ENCODE measurements around the gene MAP6. TPM values are rescaled to one million over a fixed set of nuclear protein-coding genes. Genes with fewer than 3 reads are reported as not detected.

MAP6 gene
- total and polyA plus RNA-seq, 10 donors, result 1.3 to 9.0 (median 2.3) TPM

DNA sequence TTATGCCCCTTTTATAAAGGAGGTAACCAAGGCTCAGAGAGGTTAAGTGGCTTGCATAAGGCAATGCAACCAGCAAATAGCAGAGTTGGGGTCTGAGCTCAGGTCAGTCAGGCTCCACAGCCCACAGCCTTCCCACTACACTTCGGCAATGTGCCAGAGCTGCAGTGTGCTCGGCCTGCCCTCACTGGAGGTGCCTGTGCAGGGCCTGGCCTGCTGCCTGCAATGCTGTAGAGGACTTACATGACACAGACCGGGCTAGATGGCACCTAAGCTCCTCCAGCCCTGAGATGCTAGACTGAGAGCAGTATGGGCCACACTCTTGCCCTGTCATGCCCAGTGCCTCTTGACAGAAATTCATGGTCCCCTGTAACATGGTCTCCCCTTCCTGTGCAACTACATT, 57.0 kb downstream of the MAP6 start:
- Histone ChIP-seq H3K4me1 (no peaks in the 10 kb centered on the region), H3K9me3 (no peaks in the 10 kb centered on the region), H3K36me3 (no peaks in the 10 kb centered on the region), H3K27me3 (replicated peaks in 1 of 7) (no peaks in the 10 kb centered on the region), H3K4me3 (no peak overlapping the region), H3K27ac (no peak overlapping the region)
- intact Hi-C loops (cut with DNase I; ENCODE audit: low total_unique reads), result no loop called here
- TF ChIP-seq, protein P1, sequence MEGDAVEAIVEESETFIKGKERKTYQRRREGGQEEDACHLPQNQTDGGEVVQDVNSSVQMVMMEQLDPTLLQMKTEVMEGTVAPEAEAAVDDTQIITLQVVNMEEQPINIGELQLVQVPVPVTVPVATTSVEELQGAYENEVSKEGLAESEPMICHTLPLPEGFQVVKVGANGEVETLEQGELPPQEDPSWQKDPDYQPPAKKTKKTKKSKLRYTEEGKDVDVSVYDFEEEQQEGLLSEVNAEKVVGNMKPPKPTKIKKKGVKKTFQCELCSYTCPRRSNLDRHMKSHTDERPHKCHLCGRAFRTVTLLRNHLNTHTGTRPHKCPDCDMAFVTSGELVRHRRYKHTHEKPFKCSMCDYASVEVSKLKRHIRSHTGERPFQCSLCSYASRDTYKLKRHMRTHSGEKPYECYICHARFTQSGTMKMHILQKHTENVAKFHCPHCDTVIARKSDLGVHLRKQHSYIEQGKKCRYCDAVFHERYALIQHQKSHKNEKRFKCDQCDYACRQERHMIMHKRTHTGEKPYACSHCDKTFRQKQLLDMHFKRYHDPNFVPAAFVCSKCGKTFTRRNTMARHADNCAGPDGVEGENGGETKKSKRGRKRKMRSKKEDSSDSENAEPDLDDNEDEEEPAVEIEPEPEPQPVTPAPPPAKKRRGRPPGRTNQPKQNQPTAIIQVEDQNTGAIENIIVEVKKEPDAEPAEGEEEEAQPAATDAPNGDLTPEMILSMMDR (IDR thresholded peaks at IDR 0.05 in 8 of 11, conservative IDR thresholded peaks at IDR 0.05 in 3 of 11), result no peak
- TF ChIP-seq POLR2A (IDR thresholded peaks at IDR 0.05) (no peak), POLR2AphosphoS5 (IDR thresholded peaks at IDR 0.05) (no peak)
- 71 to 93% (median 83%) methylated on average over 3 of the region's 3 CpGs for WGBS, 5 donors
- DNase-seq, result no peak

GRCh38 chr11:75606099-75606498, 62.7 kb downstream of the MAP6 start:
- TF ChIP-seq POLR2A (IDR thresholded peaks at IDR 0.05) (no peak), POLR2AphosphoS5 (IDR thresholded peaks at IDR 0.05) (no peak)
- TF ChIP-seq, protein P1 (IDR thresholded peaks at IDR 0.05 in 8 of 11, conservative IDR thresholded peaks at IDR 0.05 in 3 of 11), result no peak
- Histone ChIP-seq H3K9me3 (no peaks in the 10 kb centered on the region), H3K27ac (no peak overlapping the region), H3K4me3 (no peak overlapping the region), H3K27me3 (replicated peaks in 1 of 7) (peaks cover 0 to 10% (median 0%) of the 10 kb centered on the region in 7 donors), H3K4me1 (peaks cover 0 to 9% (median 0%) of the 10 kb centered on the region in 6 donors), H3K36me3 (no peaks in the 10 kb centered on the region)
- intact Hi-C loops (cut with DNase I; ENCODE audit: low total_unique reads), result no loop called here
- no peak for DNase-seq
- WGBS, 5 donors, result 73 to 91% (median 82%) methylated on average over 8 of the region's 8 CpGs

DNA sequence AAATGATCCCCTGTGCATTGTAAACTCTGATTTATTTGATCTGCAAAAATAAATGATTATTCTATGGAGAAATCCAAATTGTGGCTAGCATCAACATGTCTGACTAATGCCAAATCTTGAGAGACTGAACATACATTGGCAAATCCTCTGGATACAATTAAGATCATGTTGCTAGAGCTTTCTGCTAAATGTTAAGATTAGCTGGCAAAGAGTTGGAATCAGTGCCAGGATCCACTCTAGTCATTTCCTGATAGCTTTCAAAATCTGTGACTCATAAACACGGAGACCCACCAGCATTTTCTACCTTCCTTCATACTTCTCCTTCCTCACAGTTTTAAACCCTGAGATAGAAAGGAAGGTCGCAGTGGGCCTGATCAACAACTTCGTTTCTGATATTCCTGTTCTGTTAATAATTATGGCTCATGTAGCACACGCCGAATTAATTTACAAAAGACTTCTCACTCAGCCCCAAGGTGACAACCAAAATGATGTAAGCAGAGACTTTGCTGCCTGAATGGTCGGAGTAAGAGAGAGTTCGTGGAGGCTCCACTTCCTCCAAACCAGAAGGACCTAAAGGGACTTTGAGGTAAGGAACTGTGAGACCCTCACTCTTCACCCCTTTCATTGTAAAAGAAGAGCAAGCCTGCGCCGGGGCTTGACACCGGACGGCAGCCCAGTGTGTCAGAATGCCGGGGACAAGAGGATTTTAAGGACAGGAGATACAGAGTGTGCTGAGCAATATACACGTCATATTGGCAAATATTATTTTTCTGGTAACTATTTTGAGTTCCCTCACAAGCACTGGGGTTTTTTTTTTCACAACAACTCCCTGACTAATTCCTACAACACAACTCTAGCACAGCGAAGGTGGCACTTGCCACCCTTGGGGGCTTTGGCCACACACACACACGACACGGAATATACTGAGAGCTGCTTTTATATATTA, 64.8 kb downstream of the MAP6 start:
- no peak for DNase-seq
- intact Hi-C loops (cut with DNase I; ENCODE audit: low total_unique reads), result no loop called here
- Histone ChIP-seq H3K36me3 (no peaks in the 10 kb centered on the region), H3K4me3 (no peak overlapping the region), H3K27ac (no peak overlapping the region), H3K27me3 (replicated peaks in 1 of 7) (peaks cover 0 to 10% (median 0%) of the 10 kb centered on the region in 7 donors), H3K9me3 (no peaks in the 10 kb centered on the region), H3K4me1 (peaks cover 0 to 9% (median 0%) of the 10 kb centered on the region in 6 donors)
- 78 to 87% (median 80%) methylated on average over 16 of the region's 16 CpGs for WGBS, 5 donors
- TF ChIP-seq POLR2AphosphoS5 (IDR thresholded peaks at IDR 0.05) (no peak), POLR2A (IDR thresholded peaks at IDR 0.05) (no peak)
- TF ChIP-seq, protein P1 (IDR thresholded peaks at IDR 0.05 in 8 of 11, conservative IDR thresholded peaks at IDR 0.05 in 3 of 11), result no peak

GRCh38 chr11:75602951-75603350, 65.9 kb downstream of the MAP6 start:
- Histone ChIP-seq H3K36me3 (no peaks in the 10 kb centered on the region), H3K4me3 (no peak overlapping the region), H3K9me3 (no peaks in the 10 kb centered on the region), H3K27ac (no peak overlapping the region), H3K4me1 (peaks cover 0 to 9% (median 0%) of the 10 kb centered on the region in 6 donors), H3K27me3 (replicated peaks in 1 of 7) (peaks cover 0 to 10% (median 0%) of the 10 kb centered on the region in 7 donors)
- TF ChIP-seq POLR2AphosphoS5 (IDR thresholded peaks at IDR 0.05) (no peak), POLR2A (IDR thresholded peaks at IDR 0.05) (no peak)
- TF ChIP-seq, protein P1 (IDR thresholded peaks at IDR 0.05 in 8 of 11, conservative IDR thresholded peaks at IDR 0.05 in 3 of 11), result no peak
- DNase-seq, result no peak
- 72 to 77% (median 73%) methylated on average over 8 of the region's 8 CpGs for WGBS, 5 donors
- intact Hi-C loops (cut with DNase I; ENCODE audit: low total_unique reads), result no loop called here

All from spleen (tissue), 11 donors.